Activated T-helper 1 cell treated with Interleukin-2 at 50 U/mL for 16 hours (primary cell): ENCODE data around the gene OR52E4.

ENCODE experiments used
- DNase-seq: peaks from one replicate; pipeline ENCODE4 v3.0.0-alpha.2; 2020; ENCODE audit warnings: low read depth

OR52E4 gene

GRCh38 chr11:5929571-5930368 is 49.3 kb downstream of the OR52E4 start:
- DNase-seq: no peak

DNA sequence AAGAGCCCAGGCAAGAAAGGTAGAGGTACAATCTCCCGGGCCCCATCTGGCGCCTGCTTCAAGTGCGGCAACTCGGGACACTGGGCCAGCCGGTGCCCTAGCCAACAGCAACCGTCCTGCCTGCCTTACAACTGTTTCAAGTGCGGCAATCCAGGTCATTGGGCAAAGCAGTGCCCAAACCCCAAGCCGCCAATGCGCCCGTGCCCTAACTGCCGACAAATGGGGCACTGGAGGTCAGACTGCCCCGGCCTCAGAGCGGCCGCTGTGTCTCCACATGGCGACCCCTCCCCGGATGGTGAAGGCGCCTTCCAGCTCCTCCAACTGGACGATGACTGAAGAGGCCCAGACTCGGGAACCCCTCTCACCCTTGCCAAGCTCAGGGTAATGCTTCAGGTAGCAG is 50.2 kb downstream of the OR52E4 start:
- no peak for DNase-seq

- no peak for DNase-seq
These were observed 50.6 kb downstream of the OR52E4 start for GRCh38 chr11:5931061-5931460.

DNA sequence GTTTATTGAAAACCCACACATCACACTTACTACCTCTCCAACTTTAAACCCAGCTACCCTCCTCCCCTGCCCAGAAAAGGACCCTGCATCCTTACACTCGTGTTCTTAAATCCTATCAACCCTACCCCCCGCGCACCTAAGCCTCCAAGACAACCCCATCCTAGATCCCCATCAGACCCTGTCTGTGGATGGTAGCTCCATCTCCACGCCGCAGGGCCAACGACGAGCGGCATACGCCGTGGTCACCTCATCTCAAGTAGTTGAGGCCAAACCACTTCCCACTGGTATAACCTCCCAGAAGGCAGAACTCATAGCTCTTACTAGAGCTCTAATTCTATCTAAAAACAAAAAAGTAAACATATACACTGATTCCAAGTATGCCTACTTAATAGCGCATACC is 52.2 kb downstream of the OR52E4 start:
- DNase-seq: no peak

DNA sequence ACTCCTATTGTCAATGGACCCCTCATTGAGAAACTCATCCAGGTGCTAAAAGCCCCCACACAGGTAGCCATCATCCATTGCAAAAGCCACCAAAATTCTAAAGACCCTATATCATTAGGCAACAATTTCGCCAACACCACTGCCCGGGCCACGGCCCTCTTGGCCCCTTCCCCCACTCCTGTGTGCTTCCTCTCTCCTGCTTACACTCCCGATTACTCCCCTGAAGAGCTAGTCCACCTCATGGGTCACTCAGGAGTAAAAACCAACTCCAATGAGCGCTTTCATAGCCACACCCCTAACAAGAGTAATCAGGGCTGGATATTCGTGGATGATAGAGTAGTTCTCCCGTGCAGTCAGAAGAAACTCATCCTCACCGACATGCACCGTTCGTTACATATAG is 52.7 kb downstream of the OR52E4 start:
- DNase-seq: no peak
